ENCODE measurements around the gene ZNF622.
"Not testable (repeated sequence)": the region's sequence is repeated elsewhere in the genome, so short reads cannot be mapped to it uniquely, and the experiment has no call there.

ZNF622 gene

GRCh38 chr5:16477541-16477940 is 11.9 kb upstream of the ZNF622 start:
- DNase-seq = no peak

- not testable (repeated sequence) for DNase-seq
These were observed 10.8 kb upstream of the ZNF622 start for GRCh38 chr5:16476417-16476816.

DNA sequence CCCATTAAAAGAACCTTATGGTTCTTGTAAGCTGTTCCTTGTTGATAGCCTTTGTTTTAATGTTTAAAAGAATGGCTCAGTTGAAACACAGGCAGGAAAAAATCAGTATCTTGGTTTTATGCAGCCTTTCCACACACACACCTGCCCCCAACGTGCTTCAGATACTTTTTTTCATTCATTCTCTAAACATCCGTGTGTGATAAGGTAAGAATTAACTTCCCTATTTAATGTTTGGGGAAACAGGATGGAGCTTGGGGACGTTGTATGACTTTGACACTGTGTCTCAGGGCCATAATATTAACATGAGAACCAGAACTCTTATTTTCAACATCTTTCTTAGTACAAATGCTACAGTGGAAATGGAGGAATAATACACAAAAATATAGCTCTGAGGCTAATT is 5.8 kb upstream of the ZNF622 start:
- no peak for DNase-seq

- DNase-seq = no peak
These were observed 2.0 kb upstream of the ZNF622 start for GRCh38 chr5:16467363-16468219.

DNA sequence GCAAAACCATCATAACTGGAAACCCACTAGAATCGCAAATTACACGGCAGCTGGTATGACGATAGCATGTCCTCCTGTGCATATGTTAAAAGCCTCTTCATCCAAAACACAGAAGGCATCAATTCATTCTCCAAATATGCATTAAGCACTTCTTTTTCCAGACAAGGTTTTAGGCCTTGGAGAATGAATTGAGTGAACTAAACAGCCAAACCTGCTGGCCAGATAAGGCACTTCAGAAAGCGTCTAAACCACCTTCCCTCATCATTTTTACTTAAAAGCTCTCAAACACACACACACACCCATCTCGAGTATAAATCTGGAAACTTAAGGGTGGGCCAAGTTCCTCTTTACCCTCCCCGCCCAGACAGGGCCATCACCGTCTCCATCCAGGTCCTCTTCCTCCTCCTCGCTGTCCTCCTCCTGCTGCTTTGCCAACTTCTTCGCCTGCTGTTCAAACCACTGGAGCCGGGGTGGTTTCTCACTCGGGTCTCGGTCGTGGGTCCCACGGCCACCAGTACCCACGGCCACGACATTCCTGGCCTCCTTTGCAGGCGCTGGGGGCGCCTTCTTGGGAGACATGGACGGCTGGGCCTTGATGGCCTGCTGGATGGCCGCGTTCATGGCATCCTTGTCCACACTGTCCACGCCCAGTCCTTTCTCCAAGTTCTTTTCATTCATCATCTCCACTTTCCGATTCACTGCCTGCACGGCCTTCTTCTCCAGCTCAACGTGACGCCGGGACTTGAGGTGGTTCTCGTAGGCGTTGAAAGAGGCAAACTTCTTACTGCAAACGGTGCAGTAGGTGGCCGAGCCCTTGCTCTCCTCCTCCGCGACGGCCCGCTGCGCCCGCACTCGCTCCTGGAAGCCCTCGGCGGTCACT is 696 bp downstream of the ZNF622 start:
- DNase-seq = no peak

DNA sequence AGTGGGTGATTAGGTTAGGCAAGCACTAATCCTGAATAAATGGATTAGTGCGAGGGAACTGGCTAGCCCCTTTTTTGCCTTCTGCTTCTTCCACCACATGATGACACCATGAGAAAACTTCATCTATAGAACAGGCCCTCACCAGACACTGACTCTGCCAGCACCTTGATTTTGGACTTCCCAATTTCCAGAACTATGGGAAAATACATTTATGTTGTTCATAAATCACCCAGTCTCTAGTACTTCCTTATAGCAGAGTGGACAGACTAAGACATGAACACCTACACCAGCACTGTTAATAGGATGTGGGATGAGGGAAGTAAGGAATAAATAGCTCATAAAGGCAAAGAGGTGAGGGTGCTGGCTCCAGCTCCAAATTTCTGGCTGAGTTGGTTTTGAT is 1.4 kb downstream of the ZNF622 start:
- DNase-seq = no peak

- no peak for DNase-seq
These were observed 3.8 kb downstream of the ZNF622 start for GRCh38 chr5:16461782-16462181.

DNA sequence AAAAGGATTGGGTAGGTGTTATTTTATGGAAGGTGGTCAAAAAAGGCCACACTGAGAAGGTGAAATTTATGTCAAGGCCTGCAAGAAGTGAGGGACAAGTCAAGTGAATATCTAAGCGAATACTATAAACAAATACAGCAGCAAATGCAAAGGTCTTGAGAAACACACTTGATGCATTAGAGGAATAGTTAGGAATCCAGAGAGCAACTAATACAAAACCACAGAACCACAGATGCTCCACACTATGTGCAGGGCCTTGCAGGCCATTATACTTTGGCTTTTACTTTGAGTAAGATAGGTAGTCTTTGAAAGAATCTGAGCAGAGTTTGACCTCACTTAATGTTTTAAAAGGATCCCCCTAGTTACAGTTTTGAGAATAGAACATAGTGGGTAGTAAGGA is 4.6 kb downstream of the ZNF622 start:
- DNase-seq = no peak

- DNase-seq = no peak
These were observed 6.1 kb downstream of the ZNF622 start for GRCh38 chr5:16459451-16459850.

DNA sequence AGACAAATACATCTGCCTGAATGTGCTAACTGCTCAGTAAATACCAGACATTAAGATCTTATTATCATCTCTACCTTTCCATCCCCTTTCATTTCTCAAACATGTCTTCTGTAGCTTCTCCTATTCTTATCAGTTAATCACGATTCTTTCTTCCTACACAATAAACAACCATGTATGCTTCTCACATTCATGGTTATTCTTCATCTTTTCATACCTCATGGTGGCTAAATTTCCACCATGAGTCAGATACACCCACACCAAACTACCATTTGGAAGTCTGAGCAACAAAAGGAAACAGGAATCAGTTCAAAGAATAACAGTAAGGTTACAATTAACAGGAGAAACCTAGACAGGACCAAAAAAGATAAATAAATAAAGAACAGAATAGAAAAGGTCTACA is 7.7 kb downstream of the ZNF622 start:
- DNase-seq = no peak

DNA sequence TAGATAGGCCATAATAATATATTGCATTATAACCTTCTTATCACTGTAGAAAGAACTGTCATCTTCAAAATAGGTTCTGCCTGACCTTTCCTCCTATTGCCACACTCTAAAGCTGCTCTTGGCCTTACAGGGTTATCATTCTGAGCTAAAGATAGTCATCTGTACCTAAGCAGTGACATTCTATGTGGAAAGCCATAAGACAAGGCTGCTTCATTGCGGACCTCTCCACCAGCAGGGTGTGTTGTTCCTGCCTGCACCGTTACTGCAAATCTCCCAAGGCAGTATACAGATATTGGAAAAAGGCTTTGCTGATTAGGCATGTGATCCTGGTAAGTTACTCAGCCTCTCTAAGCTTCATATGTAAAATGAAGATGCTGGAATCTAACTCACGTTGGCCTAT is 8.1 kb downstream of the ZNF622 start:
- no peak for DNase-seq

DNA sequence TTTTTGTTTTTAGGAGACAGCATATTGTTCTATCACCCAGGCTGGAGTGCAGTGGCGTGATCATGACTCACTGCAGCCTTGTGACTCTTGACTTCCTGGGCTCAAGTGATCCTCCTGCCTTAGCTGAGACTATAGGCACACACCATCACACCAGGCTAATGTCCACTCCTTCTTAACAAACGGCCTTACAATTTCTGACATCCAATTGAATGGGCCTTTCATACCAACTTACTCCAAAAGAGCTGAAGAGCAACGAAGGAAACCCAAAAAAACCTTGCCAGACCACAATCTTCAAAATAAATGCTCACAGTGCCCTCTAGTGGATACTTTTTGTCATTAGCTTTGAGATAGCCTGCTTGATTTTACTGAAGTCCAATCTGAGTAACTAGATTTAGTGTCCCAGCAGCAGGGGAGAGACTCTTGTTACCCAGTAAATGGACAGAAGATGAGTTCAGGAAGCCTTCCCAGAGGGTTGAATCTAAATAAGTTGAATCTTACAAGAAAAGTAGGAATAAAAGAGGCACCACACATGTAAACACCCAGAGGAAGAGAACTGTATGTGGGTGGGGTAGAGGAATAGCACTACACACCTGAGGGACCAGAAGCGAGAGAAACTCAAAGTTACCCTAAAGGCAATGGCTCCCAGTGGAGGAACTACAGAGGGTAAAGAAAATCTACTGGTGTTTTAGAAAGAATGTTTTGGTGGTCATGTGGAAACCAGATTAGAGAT is 9.3 kb downstream of the ZNF622 start:
- no peak for DNase-seq

DNA sequence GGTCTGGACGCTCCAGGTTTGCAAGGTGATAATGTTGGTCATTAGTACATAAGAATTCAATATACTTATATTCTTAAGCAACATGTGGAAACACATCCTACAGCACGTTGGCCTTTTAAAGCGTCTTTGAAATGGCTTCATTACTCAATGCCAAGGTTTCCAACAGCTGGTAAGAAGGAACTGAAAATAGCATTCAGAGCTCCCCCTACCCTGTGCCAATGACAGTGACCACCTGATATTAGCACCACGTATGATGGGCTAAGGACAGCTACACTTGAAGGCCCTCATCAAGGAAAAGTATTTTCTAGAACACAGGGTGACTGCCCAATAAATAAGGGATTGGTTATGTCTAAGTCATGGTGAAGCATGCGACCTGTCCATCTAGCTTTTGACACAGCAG is 9.9 kb downstream of the ZNF622 start:
- no peak for DNase-seq

- no peak for DNase-seq
These were observed 10.9 kb downstream of the ZNF622 start for GRCh38 chr5:16454686-16455085.

- DNase-seq = no peak
These were observed 12.0 kb downstream of the ZNF622 start for GRCh38 chr5:16453609-16454008.

- DNase-seq = no peak
These were observed 15.4 kb downstream of the ZNF622 start for GRCh38 chr5:16450163-16450562.

- DNase-seq = no peak
These were observed 18.6 kb downstream of the ZNF622 start for GRCh38 chr5:16446993-16447392.

DNA sequence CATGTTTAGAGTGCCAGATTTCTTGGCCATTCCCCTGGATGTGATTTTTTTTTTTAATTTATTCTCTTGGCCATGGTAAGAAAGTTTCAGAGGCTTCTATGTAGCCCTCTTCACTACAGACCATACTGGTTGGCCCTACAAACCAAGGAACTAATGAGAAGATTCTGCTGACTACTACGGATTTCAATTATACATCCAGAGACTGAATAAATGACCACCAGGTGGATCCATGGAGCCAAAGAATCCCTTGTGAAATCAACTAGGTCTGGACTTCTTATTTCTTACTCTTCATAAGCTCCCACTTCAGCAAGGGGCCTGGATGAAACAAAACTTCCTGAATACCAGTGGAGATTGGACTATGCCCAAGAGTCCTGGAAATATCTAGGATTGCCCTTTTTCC is 27.6 kb downstream of the ZNF622 start:
- no peak for DNase-seq

- DNase-seq = not testable (repeated sequence)
These were observed 29.4 kb downstream of the ZNF622 start for GRCh38 chr5:16436065-16436682.

- DNase-seq = no peak
These were observed 34.1 kb downstream of the ZNF622 start for GRCh38 chr5:16431490-16431889.

DNA sequence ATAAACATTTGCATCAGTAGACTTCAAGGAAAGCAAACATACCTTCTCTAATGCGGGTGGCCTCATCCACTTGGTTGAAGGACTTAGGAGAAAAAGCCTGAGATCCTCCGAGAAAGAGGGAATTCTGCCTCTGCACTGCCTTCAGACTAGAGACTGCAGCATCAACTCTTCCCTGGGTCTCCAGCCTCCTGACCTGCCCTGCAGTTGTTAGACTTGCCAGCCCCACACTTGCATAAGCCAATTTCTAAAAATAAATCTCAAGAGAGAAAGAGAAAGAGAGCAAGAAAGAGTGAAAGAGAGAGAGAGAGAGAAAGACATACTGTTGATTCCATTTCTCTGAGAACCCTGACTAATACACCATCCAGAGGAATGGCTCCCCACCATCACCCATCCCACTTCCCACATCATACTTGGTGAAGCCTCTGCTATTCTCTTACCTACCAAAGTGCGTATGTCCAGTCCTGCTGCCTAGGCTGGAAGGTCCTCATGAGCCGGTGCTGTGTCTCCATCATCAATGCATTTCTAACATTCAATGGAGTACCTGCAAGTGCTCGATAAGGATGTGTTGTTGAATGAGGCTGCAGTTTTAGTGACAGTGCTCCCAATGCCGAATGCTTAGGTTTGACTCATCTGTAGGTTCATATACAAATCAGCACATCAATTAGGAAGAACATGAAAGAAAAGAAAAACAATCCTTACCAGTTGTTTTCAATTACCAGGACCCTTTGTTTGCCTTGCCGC is 35.1 kb downstream of the ZNF622 start:
- DNase-seq = no peak

GRCh38 chr5:16428359-16428758 is 37.2 kb downstream of the ZNF622 start:
- DNase-seq = no peak
